Keratinocyte (primary cell): ENCODE measurements around the gene PUS1.
"Not testable (repeated sequence)": the region's sequence is repeated elsewhere in the genome, so short reads cannot be mapped to it uniquely, and the experiment has no call there.

Experiments
- EZH2 ChIP-seq: IDR thresholded peaks from one replicate; pipeline ENCODE4 v1.6.1; 2012; ENCODE audit warnings: inconsistent platforms, mild to moderate bottlenecking, low read length, moderate library complexity
- TF ChIP-seq, protein P1 (sequence below), 3 experiments: IDR thresholded peaks in 1 of 3; conservative IDR thresholded peaks in 1 of 3; optimal IDR thresholded peaks in 1 of 3; 2 replicates in 2 of 3; 3 replicates in 1 of 3; pipeline versions ENCODE3 to v1.5.1; 2011; ENCODE audit warnings: low read length in 3 of 3, mild to moderate bottlenecking in 3 of 3, moderate library complexity in 2 of 3, control low read depth in 1 of 3, inconsistent platforms in 1 of 3; ENCODE audit not compliant: insufficient read depth in 2 of 3; ENCODE audit errors: extremely low read depth in 1 of 3

DNA sequence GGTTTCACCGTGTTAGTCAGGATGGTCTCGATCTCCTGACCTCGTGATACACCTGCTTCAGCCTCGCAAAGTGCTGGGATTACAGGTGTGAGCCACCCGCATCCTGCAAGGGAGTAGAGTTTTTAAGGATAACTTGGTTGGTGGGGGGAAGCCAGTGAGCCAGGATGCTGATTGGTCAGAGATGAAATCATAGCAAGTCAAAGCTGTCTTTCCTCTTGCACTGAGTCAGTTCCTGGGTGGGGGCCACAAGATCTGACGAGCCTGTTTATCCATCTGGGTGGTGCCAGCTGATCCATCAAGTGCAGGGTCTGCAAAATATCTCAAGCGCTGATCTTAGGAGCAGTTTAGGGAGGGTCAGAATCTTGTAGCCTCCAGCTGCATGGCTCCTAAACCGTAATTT, 44.0 kb upstream of the PUS1 start:
- TF ChIP-seq, protein P1, sequence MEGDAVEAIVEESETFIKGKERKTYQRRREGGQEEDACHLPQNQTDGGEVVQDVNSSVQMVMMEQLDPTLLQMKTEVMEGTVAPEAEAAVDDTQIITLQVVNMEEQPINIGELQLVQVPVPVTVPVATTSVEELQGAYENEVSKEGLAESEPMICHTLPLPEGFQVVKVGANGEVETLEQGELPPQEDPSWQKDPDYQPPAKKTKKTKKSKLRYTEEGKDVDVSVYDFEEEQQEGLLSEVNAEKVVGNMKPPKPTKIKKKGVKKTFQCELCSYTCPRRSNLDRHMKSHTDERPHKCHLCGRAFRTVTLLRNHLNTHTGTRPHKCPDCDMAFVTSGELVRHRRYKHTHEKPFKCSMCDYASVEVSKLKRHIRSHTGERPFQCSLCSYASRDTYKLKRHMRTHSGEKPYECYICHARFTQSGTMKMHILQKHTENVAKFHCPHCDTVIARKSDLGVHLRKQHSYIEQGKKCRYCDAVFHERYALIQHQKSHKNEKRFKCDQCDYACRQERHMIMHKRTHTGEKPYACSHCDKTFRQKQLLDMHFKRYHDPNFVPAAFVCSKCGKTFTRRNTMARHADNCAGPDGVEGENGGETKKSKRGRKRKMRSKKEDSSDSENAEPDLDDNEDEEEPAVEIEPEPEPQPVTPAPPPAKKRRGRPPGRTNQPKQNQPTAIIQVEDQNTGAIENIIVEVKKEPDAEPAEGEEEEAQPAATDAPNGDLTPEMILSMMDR (optimal IDR thresholded peaks at IDR 0.05 in 1 of 3, IDR thresholded peaks at IDR 0.05 in 1 of 3, conservative IDR thresholded peaks at IDR 0.05 in 1 of 3; ENCODE audit: extremely low read depth in 1 of 3, insufficient read depth in 2 of 3, low read length in 3 of 3) = not testable (repeated sequence)
- not testable (repeated sequence) for TF ChIP-seq EZH2
